ENCODE data around the gene MUCL3. TPM values are rescaled to one million over a fixed set of nuclear protein-coding genes. Genes with fewer than 3 reads are reported as not detected.
"Not testable (repeated sequence)": the region's sequence is repeated elsewhere in the genome, so short reads cannot be mapped to it uniquely, and the experiment has no call there.

The MUCL3 gene
- total RNA-seq, 1 donor from 2014 or later, result not detected

DNA sequence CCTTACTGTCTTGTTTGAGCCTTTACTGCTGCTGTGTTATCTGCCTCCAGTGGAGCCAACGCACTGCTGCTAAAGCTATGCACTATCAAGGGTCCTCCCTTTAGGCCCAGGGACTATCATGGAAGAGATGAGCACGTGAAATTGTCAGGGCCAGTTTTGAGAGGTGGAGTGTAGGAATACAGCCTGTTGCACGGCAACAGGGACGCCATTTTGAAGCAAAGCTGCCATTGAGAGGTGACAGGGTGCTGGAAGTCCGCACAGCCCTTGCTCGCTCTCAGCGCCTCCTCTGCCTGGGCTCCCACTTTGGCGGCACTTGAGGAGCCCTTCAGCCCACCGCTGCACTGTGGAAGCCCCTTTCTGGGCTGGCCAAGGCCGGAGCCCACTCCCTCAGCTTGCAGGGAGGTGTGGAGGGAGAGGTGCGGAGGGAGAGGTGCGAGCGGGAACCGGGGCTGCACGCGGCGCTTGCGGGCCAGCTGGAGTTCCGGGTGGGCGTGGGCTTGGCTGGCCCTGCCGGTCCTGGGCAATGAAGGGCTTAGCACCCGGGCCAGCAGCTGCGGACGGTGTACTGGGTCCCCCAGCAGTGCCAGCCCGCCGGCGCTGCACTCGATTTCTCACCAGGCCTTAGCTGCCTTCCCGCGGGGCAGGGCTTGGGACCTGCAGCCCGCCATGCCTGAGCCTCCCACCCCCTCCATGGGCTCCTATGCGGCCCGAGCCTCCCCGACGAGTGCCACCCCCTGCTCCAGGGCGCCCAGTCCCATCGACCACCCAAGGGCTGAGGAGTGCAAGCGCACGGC lies 59.5 kb downstream of the MUCL3 start:
- intact Hi-C loops (cut with DNase I); DNase-seq (ENCODE audit: low spot score): not testable (repeated sequence)

DNA sequence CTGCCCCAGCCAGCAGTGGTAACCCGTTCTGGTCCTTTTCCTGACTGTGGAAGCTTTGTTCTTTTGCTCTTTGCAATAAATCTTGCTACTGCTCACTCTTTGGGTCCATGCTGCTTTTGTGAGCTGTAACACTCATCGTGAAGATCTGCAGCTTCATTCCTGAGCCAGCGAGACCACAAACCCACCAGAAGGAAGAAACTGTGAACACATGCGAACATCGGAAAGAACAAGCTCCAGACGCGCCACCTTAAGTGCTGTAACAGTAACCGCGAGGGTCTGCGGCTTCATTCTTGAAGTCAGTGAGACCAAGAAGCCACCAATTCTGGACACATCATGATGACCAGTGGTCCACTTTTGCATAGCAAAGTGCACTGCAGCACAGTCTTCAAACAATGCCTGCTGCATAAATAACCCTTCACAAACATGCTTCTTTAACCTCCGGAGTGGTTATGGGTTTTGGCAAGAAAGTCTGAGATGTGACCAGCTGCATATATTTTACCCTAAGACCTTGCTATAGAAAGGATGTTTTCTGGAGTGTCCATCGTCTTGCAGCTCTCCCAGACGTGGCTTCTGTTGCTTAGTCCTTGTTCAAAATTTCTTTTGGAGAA lies 60.6 kb downstream of the MUCL3 start:
- DNase-seq (ENCODE audit: low spot score), result no peak
- intact Hi-C loops (cut with DNase I), result no loop called here

DNA sequence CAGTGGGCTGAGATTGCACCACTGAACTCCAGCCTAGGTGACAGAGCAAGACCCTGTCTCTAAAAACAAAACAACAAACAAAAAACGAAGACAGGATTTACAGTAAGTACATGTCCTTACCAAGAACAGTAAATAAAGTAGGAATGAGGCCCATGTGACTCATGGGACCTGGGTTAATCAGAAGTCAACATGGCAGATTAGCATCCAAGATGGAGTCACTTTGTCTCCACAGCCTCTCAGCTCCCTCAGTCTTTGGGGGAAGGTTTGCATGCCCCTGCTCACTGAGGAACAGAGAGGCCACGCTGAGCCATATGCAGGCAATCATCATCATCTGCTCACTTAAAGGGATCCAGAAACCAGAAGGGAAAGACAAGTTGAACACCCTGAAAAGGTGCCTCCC lies 61.7 kb downstream of the MUCL3 start:
- intact Hi-C loops (cut with DNase I), result no loop called here
- no peak for DNase-seq (ENCODE audit: low spot score)

Other genes with a start within 250 kb of the MUCL3 start
- gene NRM, start 250.0 kb upstream of the MUCL3 start, total RNA-seq, result 4.3 TPM
- gene MDC1, start 223.7 kb upstream of the MUCL3 start, total RNA-seq, result 23.1 TPM
- gene TUBB, start 220.6 kb upstream of the MUCL3 start, total RNA-seq, result 215 TPM
- 251 TPM for gene FLOT1, start 198.3 kb upstream of the MUCL3 start, total RNA-seq
- gene IER3, start 196.4 kb upstream of the MUCL3 start, total RNA-seq, result 285 TPM
- gene DDR1, start 56.5 kb upstream of the MUCL3 start, total RNA-seq, result 61.4 TPM
- 16.0 TPM for gene GTF2H4, start 32.8 kb upstream of the MUCL3 start, total RNA-seq
- gene VARS2, start 26.7 kb upstream of the MUCL3 start, total RNA-seq, result 24.7 TPM
- not detected for gene SFTA2, start 8.8 kb upstream of the MUCL3 start, total RNA-seq
- gene MUC21, start 42.7 kb downstream of the MUCL3 start, total RNA-seq, result not detected
- not detected for gene MUC22, start 69.5 kb downstream of the MUCL3 start, total RNA-seq
- not detected for gene C6orf15, start 171.6 kb downstream of the MUCL3 start, total RNA-seq
- 3.9 TPM for gene PSORS1C1, start 173.8 kb downstream of the MUCL3 start, total RNA-seq
- gene CDSN, start 179.5 kb downstream of the MUCL3 start, total RNA-seq, result not detected
- gene PSORS1C2, start 198.1 kb downstream of the MUCL3 start, total RNA-seq, result not detected
- gene CCHCR1, start 216.8 kb downstream of the MUCL3 start, total RNA-seq, result 11.1 TPM
- gene TCF19, start 217.6 kb downstream of the MUCL3 start, total RNA-seq, result 2.4 TPM
- 1.0 TPM for gene POU5F1, start 229.7 kb downstream of the MUCL3 start, total RNA-seq

Measured in cardiac septum (tissue), 1 donor.